ENCODE results near the gene GLS.

Gene GLS

DNA sequence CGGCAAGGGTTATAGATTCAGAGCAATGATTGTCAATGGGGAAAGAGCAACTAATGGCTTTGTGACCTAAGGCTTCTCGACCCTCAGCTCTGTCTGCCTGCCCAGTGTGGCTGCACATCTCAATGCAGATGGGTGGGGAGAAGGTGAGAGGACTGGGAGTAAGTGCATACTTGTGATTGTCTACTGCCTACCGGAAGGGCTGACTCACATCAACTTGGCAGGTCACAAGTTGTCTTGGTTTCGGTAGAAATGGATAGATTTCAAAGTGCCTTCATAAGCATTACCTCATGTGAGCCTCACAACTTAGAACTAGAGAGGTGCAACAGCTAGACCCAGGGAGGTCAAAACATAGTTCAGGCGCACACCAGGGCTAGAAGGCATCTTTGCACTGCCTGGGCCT, 104.0 kb downstream of the GLS start:
- POLR2A ChIA-PET: no interaction called here
- no peak for DNase-seq (ENCODE audit: extremely low spot score)
- CTCF ChIA-PET: interaction anchor here (0.6 kb wide), 1 partner anchor 11 kb away, joined by 3 read pairs; no protein-coding TSS in a partner anchor
- TF ChIP-seq ZNF384 (IDR thresholded peaks at IDR 0.05) (no peak), L3MBTL2 (conservative IDR thresholded peaks at IDR 0.05) (no peak), ELF4 (IDR thresholded peaks at IDR 0.05) (no peak), FOXA1 (IDR thresholded peaks at IDR 0.05) (no peak), TARDBP (IDR thresholded peaks at IDR 0.05) (no peak), LEF1 (IDR thresholded peaks at IDR 0.05; ENCODE audit: borderline replicate concordance) (no peak), FOXK2 (IDR thresholded peaks at IDR 0.05) (no peak), SUZ12 (IDR thresholded peaks at IDR 0.05) (no peak), NFRKB (IDR thresholded peaks at IDR 0.05) (no peak), SP1 (IDR thresholded peaks at IDR 0.05) (no peak), HDGF (IDR thresholded peaks at IDR 0.05; ENCODE audit: borderline replicate concordance) (no peak), ARNT (IDR thresholded peaks at IDR 0.05) (no peak), FOXM1 (IDR thresholded peaks at IDR 0.05; ENCODE audit: borderline replicate concordance) (no peak), BHLHE40 (IDR thresholded peaks at IDR 0.05; ENCODE audit: borderline replicate concordance) (no peak), CTBP1 (IDR thresholded peaks at IDR 0.05; ENCODE audit: borderline replicate concordance) (no peak)
- TF ChIP-seq, protein P1, sequence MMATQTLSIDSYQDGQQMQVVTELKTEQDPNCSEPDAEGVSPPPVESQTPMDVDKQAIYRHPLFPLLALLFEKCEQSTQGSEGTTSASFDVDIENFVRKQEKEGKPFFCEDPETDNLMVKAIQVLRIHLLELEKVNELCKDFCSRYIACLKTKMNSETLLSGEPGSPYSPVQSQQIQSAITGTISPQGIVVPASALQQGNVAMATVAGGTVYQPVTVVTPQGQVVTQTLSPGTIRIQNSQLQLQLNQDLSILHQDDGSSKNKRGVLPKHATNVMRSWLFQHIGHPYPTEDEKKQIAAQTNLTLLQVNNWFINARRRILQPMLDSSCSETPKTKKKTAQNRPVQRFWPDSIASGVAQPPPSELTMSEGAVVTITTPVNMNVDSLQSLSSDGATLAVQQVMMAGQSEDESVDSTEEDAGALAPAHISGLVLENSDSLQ (IDR thresholded peaks at IDR 0.05): no peak

GRCh38 chr2:190986221-190986953, 105.8 kb downstream of the GLS start:
- ChIA-PET POLR2A (no interaction called here), CTCF (no interaction called here)
- no peak for TF ChIP-seq ZNF384 (IDR thresholded peaks at IDR 0.05)
- TF ChIP-seq, protein P1 (IDR thresholded peaks at IDR 0.05): no peak
- TF ChIP-seq L3MBTL2 (conservative IDR thresholded peaks at IDR 0.05): no peak
- no peak for TF ChIP-seq FOXM1 (IDR thresholded peaks at IDR 0.05; ENCODE audit: borderline replicate concordance)
- no peak for TF ChIP-seq ELF4 (IDR thresholded peaks at IDR 0.05)
- TF ChIP-seq HDGF (IDR thresholded peaks at IDR 0.05; ENCODE audit: borderline replicate concordance): no peak
- no peak for TF ChIP-seq TARDBP (IDR thresholded peaks at IDR 0.05)
- TF ChIP-seq LEF1 (IDR thresholded peaks at IDR 0.05; ENCODE audit: borderline replicate concordance): no peak
- TF ChIP-seq BHLHE40 (IDR thresholded peaks at IDR 0.05; ENCODE audit: borderline replicate concordance): no peak
- TF ChIP-seq NFRKB (IDR thresholded peaks at IDR 0.05): no peak
- TF ChIP-seq FOXK2 (IDR thresholded peaks at IDR 0.05): no peak
- no peak for TF ChIP-seq CTBP1 (IDR thresholded peaks at IDR 0.05; ENCODE audit: borderline replicate concordance)
- TF ChIP-seq SP1 (IDR thresholded peaks at IDR 0.05): no peak
- no peak for TF ChIP-seq ARNT (IDR thresholded peaks at IDR 0.05)
- TF ChIP-seq SUZ12 (IDR thresholded peaks at IDR 0.05): no peak
- no peak for TF ChIP-seq FOXA1 (IDR thresholded peaks at IDR 0.05)
- DNase-seq (ENCODE audit: extremely low spot score): peak; percentile 25

GRCh38 chr2:190987116-190987515, 106.5 kb downstream of the GLS start:
- ChIA-PET CTCF (no interaction called here), POLR2A (no interaction called here)
- no peak for TF ChIP-seq LEF1 (IDR thresholded peaks at IDR 0.05; ENCODE audit: borderline replicate concordance)
- TF ChIP-seq FOXM1 (IDR thresholded peaks at IDR 0.05; ENCODE audit: borderline replicate concordance): no peak
- TF ChIP-seq TARDBP (IDR thresholded peaks at IDR 0.05): no peak
- TF ChIP-seq ARNT (IDR thresholded peaks at IDR 0.05): no peak
- TF ChIP-seq SP1 (IDR thresholded peaks at IDR 0.05): no peak
- no peak for TF ChIP-seq NFRKB (IDR thresholded peaks at IDR 0.05)
- TF ChIP-seq HDGF (IDR thresholded peaks at IDR 0.05; ENCODE audit: borderline replicate concordance): no peak
- no peak for TF ChIP-seq ZNF384 (IDR thresholded peaks at IDR 0.05)
- TF ChIP-seq CTBP1 (IDR thresholded peaks at IDR 0.05; ENCODE audit: borderline replicate concordance): no peak
- no peak for TF ChIP-seq FOXA1 (IDR thresholded peaks at IDR 0.05)
- no peak for TF ChIP-seq L3MBTL2 (conservative IDR thresholded peaks at IDR 0.05)
- TF ChIP-seq BHLHE40 (IDR thresholded peaks at IDR 0.05; ENCODE audit: borderline replicate concordance): no peak
- TF ChIP-seq SUZ12 (IDR thresholded peaks at IDR 0.05): no peak
- TF ChIP-seq, protein P1 (IDR thresholded peaks at IDR 0.05): no peak
- TF ChIP-seq ELF4 (IDR thresholded peaks at IDR 0.05): no peak
- no peak for TF ChIP-seq FOXK2 (IDR thresholded peaks at IDR 0.05)
- no peak for DNase-seq (ENCODE audit: extremely low spot score)

GRCh38 chr2:190987938-190988337, 107.3 kb downstream of the GLS start:
- DNase-seq (ENCODE audit: extremely low spot score): no peak
- CTCF ChIA-PET: no interaction called here
- no peak for TF ChIP-seq TARDBP (IDR thresholded peaks at IDR 0.05)
- POLR2A ChIA-PET: no interaction called here

- TF ChIP-seq SP1 (IDR thresholded peaks at IDR 0.05) (no peak), HDGF (IDR thresholded peaks at IDR 0.05; ENCODE audit: borderline replicate concordance) (no peak), CTBP1 (IDR thresholded peaks at IDR 0.05; ENCODE audit: borderline replicate concordance) (no peak), NFRKB (IDR thresholded peaks at IDR 0.05) (no peak), ELF4 (IDR thresholded peaks at IDR 0.05) (no peak), FOXA1 (IDR thresholded peaks at IDR 0.05) (no peak), BHLHE40 (IDR thresholded peaks at IDR 0.05; ENCODE audit: borderline replicate concordance) (no peak), LEF1 (IDR thresholded peaks at IDR 0.05; ENCODE audit: borderline replicate concordance) (no peak), ZNF384 (IDR thresholded peaks at IDR 0.05) (no peak), L3MBTL2 (conservative IDR thresholded peaks at IDR 0.05) (no peak), SUZ12 (IDR thresholded peaks at IDR 0.05) (no peak)
- CTCF ChIA-PET: no interaction called here
- POLR2A ChIA-PET: no interaction called here
- no peak for DNase-seq (ENCODE audit: extremely low spot score)
Measured at GRCh38 chr2:190988910-190989309, 108.3 kb downstream of the GLS start.

DNA sequence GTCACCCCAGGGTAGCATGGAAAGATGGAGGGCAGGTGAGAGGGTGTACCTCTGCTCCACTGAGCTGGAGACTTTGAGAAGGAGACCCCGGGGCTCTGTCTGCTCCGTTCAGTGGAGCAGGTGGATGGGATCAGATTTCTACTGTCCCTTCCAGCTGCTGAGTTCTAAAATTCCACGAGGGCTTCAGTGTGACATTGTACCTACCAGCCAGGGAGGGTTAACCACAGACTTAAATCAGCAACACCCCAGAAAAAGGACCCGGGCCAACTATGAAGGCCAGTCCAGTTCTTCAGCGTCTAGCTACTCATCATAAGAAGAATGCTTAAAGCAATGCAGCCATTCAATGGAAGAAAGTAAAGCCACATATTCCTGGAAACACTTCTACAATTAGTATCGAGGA, 109.5 kb downstream of the GLS start:
- CTCF ChIA-PET: no interaction called here
- POLR2A ChIA-PET: no interaction called here
- TF ChIP-seq L3MBTL2 (conservative IDR thresholded peaks at IDR 0.05): no peak
- no peak for TF ChIP-seq FOXM1 (IDR thresholded peaks at IDR 0.05; ENCODE audit: borderline replicate concordance)
- no peak for TF ChIP-seq ZNF384 (IDR thresholded peaks at IDR 0.05)
- no peak for TF ChIP-seq NFRKB (IDR thresholded peaks at IDR 0.05)
- TF ChIP-seq SUZ12 (IDR thresholded peaks at IDR 0.05): no peak
- no peak for TF ChIP-seq HDGF (IDR thresholded peaks at IDR 0.05; ENCODE audit: borderline replicate concordance)
- no peak for TF ChIP-seq FOXA1 (IDR thresholded peaks at IDR 0.05)
- no peak for TF ChIP-seq SP1 (IDR thresholded peaks at IDR 0.05)
- no peak for TF ChIP-seq CTBP1 (IDR thresholded peaks at IDR 0.05; ENCODE audit: borderline replicate concordance)
- no peak for DNase-seq (ENCODE audit: extremely low spot score)

Data from HEK293T (cell line).